ENCODE data around the gene FSTL5. TPM values are rescaled to one million over a fixed set of nuclear protein-coding genes. Genes with fewer than 3 reads are reported as not detected.

The FSTL5 gene
- polyA plus RNA-seq, 3 donors = not detected

DNA sequence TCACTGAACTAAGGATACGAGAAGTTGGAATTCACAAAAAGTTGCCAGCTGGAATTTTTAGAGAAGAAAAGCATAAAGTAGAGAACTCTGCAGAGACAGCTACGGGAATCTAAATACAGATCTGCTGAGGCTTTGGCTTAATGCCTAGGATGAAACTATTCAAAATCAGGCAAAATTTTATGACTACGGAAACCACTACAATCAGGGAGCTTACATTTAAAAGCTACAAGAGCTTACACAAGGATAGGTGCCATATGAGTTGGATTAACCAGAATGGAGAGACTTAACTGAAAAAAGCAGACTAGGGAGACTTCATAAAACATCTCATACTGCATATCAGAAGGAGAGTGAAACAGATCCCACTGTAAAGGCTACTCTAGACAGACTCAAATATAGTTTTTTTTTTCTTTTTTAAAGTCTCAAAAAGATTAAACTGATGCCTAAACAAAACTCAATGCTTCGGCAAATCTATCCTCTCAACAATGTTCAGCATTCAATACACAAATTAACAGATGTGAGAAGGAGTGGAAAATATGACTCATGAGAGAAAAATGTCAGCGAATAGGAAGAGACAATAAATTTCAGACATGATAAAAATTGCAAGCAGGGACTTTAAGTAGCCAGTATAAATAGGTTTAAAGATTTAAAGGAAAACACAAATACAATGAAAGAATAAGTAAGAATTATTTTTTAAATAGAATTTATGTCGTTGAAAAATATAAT lies 586.1 kb downstream of the FSTL5 start:
- no peak overlapping the region for H3K27ac ChIP-seq (ENCODE audit: low read depth in 1 of 2, low read length in 2 of 2)

DNA sequence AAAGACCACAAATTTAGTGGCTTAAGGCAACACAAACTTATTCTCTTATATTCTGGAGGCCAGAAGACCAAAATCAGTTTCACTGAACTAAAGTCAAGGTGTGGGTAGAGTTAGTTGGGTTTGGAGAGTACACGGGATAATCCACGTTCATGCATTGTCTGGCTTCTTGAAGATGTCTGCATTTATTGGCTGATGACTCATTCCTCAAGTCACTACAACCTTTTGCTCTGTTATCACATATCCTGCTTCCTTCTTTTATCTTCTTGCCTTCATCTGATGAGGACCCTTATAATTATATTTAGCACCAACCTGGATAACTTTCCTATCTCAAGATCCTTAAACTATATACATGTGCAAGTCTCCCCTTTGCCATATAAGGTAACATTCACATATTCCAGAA lies 590.0 kb downstream of the FSTL5 start:
- Histone ChIP-seq H3K4me3 (replicated peaks in 1 of 3; ENCODE audit: low read depth in 2 of 3, low read length in 3 of 3) (no peak overlapping the region), H3K79me2 (ENCODE audit: insufficient read depth, low read length) (no peaks in the 10 kb centered on the region), H3K36me3 (replicated peaks in 1 of 2; ENCODE audit: control insufficient read depth in 1 of 2, insufficient read depth in 2 of 2, low read length in 2 of 2) (no peaks in the 10 kb centered on the region), H3K27ac (ENCODE audit: low read depth in 1 of 2, low read length in 2 of 2) (peak overlapping the region in 1 of 2 donors; percentile 52), H4K20me1 (ENCODE audit: insufficient read depth, low read length) (no peaks in the 10 kb centered on the region), H2AFZ (ENCODE audit: insufficient read depth, low read depth, low read length, poor library complexity, severe bottlenecking) (no peak overlapping the region), H3K9ac (ENCODE audit: insufficient read depth, low read length, poor library complexity, severe bottlenecking) (no peak overlapping the region), H3K9me3 (replicated peaks in 1 of 2; ENCODE audit: control insufficient read depth in 1 of 2, insufficient read depth in 1 of 2, low read length in 2 of 2) (no peaks in the 10 kb centered on the region), H3K27me3 (ENCODE audit: control insufficient read depth in 2 of 2, insufficient read depth in 2 of 2, low read length in 2 of 2) (no peaks in the 10 kb centered on the region), H3K4me1 (ENCODE audit: control insufficient read depth in 1 of 2, insufficient read depth in 2 of 2, low read length in 2 of 2) (peaks cover 23 to 25% of the 10 kb centered on the region in 2 donors), H3K4me2 (replicated peaks; ENCODE audit: extremely low read depth, low read length, poor library complexity, severe bottlenecking) (no peak overlapping the region)
- DNase-seq = peak in 2 of 3 donors; percentile 35 to 49
- peaks cover 0 to 2% (median 0%) of the 10 kb centered on the region in 3 donors for H3K27me3 Mint-ChIP-seq (ENCODE audit: low read depth in 3 of 3)
- no peaks in the 10 kb centered on the region for H3K36me3 Mint-ChIP-seq
- peaks cover 24% of the 10 kb centered on the region for H3K4me1 Mint-ChIP-seq
- peaks cover 0 to 10% (median 3%) of the 10 kb centered on the region in 7 donors for H3K9me3 Mint-ChIP-seq
- peak overlapping the region in 5 of 7 donors; percentile 12 to 91 (median 85) for H3K27ac Mint-ChIP-seq
- intact Hi-C loops (cut with micrococcal nuclease) = no loop called here
- no CpG with 5 or more reads among the region's 2 CpGs for WGBS (ENCODE audit: insufficient coverage)
- TF ChIP-seq, protein P1, sequence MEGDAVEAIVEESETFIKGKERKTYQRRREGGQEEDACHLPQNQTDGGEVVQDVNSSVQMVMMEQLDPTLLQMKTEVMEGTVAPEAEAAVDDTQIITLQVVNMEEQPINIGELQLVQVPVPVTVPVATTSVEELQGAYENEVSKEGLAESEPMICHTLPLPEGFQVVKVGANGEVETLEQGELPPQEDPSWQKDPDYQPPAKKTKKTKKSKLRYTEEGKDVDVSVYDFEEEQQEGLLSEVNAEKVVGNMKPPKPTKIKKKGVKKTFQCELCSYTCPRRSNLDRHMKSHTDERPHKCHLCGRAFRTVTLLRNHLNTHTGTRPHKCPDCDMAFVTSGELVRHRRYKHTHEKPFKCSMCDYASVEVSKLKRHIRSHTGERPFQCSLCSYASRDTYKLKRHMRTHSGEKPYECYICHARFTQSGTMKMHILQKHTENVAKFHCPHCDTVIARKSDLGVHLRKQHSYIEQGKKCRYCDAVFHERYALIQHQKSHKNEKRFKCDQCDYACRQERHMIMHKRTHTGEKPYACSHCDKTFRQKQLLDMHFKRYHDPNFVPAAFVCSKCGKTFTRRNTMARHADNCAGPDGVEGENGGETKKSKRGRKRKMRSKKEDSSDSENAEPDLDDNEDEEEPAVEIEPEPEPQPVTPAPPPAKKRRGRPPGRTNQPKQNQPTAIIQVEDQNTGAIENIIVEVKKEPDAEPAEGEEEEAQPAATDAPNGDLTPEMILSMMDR (IDR thresholded peaks at IDR 0.05) = no peak
- H3K4me3 Mint-ChIP-seq = no peak overlapping the region

More for the DNA sequence above, 586.1 kb downstream of the FSTL5 start:
- Histone ChIP-seq H2AFZ (ENCODE audit: insufficient read depth, low read depth, low read length, poor library complexity, severe bottlenecking) (no peak overlapping the region), H3K4me1 (ENCODE audit: control insufficient read depth in 1 of 2, insufficient read depth in 2 of 2, low read length in 2 of 2) (peaks cover 28 to 33% of the 10 kb centered on the region in 2 donors), H3K79me2 (ENCODE audit: insufficient read depth, low read length) (no peaks in the 10 kb centered on the region), H4K20me1 (ENCODE audit: insufficient read depth, low read length) (no peaks in the 10 kb centered on the region), H3K9ac (ENCODE audit: insufficient read depth, low read length, poor library complexity, severe bottlenecking) (no peak overlapping the region), H3K36me3 (replicated peaks in 1 of 2; ENCODE audit: control insufficient read depth in 1 of 2, insufficient read depth in 2 of 2, low read length in 2 of 2) (no peaks in the 10 kb centered on the region), H3K4me2 (replicated peaks; ENCODE audit: extremely low read depth, low read length, poor library complexity, severe bottlenecking) (no peak overlapping the region), H3K9me3 (replicated peaks in 1 of 2; ENCODE audit: control insufficient read depth in 1 of 2, insufficient read depth in 1 of 2, low read length in 2 of 2) (no peaks in the 10 kb centered on the region), H3K27me3 (ENCODE audit: control insufficient read depth in 2 of 2, insufficient read depth in 2 of 2, low read length in 2 of 2) (no peaks in the 10 kb centered on the region), H3K4me3 (replicated peaks in 1 of 3; ENCODE audit: low read depth in 2 of 3, low read length in 3 of 3) (no peak overlapping the region)
- DNase-seq = no peak
- Mint-ChIP-seq H3K27ac (no peak overlapping the region), H3K9me3 (peaks cover 0 to 8% (median 3%) of the 10 kb centered on the region in 7 donors), H3K36me3 (no peaks in the 10 kb centered on the region), H3K27me3 (ENCODE audit: low read depth in 3 of 3) (peaks cover 0 to 2% (median 0%) of the 10 kb centered on the region in 3 donors), H3K4me3 (no peak overlapping the region), H3K4me1 (peaks cover 30% of the 10 kb centered on the region)
- TF ChIP-seq, protein P1 (IDR thresholded peaks at IDR 0.05) = no peak
- intact Hi-C loops (cut with micrococcal nuclease) = no loop called here
- 33% methylated on average over 1 of the region's 6 CpGs for WGBS (ENCODE audit: insufficient coverage)
